Mesodermal cell (in vitro differentiated cells): ENCODE results near the gene DCPS.
"Not testable (repeated sequence)": the region's sequence is repeated elsewhere in the genome, so short reads cannot be mapped to it uniquely, and the experiment has no call there.

Experiments
- H3K27ac ChIP-seq: 2 replicates; pipeline ENCODE4 v1.7.0; 2013; ENCODE audit warnings: mild to moderate bottlenecking, low read depth, low read length, moderate library complexity; ENCODE audit not compliant: severe bottlenecking
- H3K36me3 ChIP-seq: 2 replicates; pipeline ENCODE4 v1.7.1; 2013; ENCODE audit warnings: mild to moderate bottlenecking, low read length, moderate library complexity; ENCODE audit not compliant: control insufficient read depth, insufficient read depth
- H3K4me1 ChIP-seq: one replicate; pipeline ENCODE4 v1.7.1; 2013; ENCODE audit warnings: mild to moderate bottlenecking, low read length; ENCODE audit not compliant: insufficient read depth, control insufficient read depth, poor library complexity, severe bottlenecking
- H3K4me3 ChIP-seq: 2 replicates; pipeline ENCODE4 v1.7.0; 2013; ENCODE audit warnings: low read length, control low read depth, mild to moderate bottlenecking; ENCODE audit not compliant: insufficient read depth, poor library complexity, severe bottlenecking; ENCODE audit errors: extremely low read depth
- H3K9me3 ChIP-seq: 2 replicates; pipeline ENCODE4 v1.7.1; 2013; ENCODE audit warnings: mild to moderate bottlenecking, low read length, moderate library complexity; ENCODE audit not compliant: control insufficient read depth
- WGBS, 2 experiments: methylation state at CpG; one replicate each; pipeline ENCODE4 v1.1.5; 2013; ENCODE audit warnings: missing lambda C conversion rate in 2 of 2; ENCODE audit not compliant: insufficient coverage in 2 of 2; 5-methylcytosine and 5-hydroxymethylcytosine counted together

Gene DCPS

DNA sequence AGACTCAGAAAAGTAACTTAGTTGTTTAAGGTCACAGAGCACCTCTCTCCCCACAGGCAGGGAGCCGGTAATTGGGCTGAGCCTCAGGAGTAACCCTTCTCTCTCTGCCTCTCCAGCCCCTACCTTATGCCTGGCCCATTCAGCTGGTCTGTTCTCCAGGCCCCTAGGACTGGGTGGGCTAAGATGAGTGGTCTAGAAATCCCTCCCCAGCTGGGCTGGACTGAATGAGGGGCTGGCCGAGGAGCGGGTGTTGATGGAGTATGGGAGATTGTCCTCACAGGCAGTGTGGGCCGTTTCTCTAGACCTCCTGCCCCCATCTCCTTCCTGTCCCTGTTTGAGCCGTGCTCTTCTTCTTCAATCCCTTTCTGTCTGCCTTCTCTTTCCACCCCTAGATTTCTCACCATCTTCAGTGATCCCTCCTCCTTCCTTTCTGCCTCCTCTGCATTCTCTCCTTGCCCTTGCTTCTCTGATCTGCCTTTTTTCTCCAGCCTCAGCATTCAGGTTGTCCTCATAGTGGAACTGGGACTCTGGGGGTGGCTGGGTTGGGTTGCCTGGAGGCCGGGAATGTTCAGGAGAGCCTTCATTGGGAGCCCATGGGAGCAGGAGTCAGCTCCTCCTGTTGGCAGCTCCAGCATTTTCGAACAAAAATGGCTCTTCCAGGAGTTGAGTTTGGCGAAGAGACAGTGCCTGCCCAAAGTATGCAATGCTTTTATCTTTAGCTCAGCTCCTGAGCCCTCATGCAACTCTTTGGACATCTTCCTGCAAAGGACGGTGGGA is 59.2 kb downstream of the DCPS start:
- Histone ChIP-seq H3K9me3 (no peaks in the 10 kb centered on the region), H3K4me3 (no peak overlapping the region), H3K27ac (no peak overlapping the region), H3K36me3 (peaks cover 2% of the 10 kb centered on the region), H3K4me1 (no peaks in the 10 kb centered on the region)
- WGBS, 2 experiments, result 91 to 95% methylated on average over 5 to 6 of the region's 9 CpGs

DNA sequence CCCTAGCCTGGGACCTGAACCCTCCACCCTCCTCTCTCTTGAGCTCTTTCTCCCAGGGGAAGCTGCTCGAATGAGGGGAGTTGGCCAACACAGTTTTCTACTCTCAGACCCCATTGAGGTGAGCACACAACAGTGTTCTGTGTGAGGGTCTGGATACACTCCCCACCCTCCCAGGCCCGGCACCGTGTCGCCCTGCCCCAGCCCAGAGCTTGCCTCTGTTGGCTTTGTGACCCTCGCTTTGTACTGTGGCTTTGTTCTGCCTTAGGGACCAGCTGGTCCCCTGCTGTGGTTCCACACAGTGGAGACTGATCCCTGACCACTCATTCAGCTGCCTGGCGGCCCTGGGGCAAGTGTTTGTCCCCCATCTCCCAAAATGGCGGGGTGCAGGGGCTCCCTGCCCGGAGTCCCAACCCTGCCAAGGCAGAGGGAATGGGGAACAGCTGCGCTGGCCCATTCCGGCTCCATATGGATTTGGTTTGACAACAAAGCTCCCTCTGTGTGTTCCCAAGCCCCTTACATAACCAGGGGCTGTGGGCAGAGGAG is 59.9 kb downstream of the DCPS start:
- peaks cover 3% of the 10 kb centered on the region for H3K4me1 ChIP-seq
- WGBS, 2 experiments, result 78 to 82% methylated on average over 5 of the region's 10 CpGs
- H3K27ac ChIP-seq, result no peak overlapping the region

DNA sequence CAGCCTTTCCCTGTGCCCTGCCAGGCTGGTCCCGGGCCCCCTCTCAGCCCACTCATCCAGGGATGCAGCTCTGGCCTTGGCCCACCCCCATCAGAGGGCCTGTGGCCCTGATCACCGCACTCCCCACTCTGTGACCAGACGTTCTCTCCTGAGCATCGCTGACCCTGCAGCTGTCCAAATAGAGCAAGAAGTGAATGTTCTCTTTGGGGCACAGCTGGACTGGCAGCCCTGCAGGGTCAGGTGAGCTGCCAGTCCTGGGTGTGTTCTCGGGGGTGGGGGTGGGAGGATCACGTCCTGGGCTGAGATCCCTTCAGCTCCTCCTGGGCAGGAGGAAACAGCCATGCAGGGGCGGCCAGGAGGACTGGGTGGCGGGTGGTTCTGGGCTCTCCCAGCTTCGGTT is 60.9 kb downstream of the DCPS start:
- H3K9me3 ChIP-seq, H3K4me3 ChIP-seq, H3K36me3 ChIP-seq, H3K27ac ChIP-seq, H3K4me1 ChIP-seq: not testable (repeated sequence)
- WGBS, 2 experiments, result 86 to 100% methylated on average over 1 of the region's 9 CpGs

More for the DNA sequence above, 59.9 kb downstream of the DCPS start:
- Histone ChIP-seq H3K9me3 (no peaks in the 10 kb centered on the region), H3K4me3 (no peak overlapping the region), H3K36me3 (peaks cover 2% of the 10 kb centered on the region)

DNA sequence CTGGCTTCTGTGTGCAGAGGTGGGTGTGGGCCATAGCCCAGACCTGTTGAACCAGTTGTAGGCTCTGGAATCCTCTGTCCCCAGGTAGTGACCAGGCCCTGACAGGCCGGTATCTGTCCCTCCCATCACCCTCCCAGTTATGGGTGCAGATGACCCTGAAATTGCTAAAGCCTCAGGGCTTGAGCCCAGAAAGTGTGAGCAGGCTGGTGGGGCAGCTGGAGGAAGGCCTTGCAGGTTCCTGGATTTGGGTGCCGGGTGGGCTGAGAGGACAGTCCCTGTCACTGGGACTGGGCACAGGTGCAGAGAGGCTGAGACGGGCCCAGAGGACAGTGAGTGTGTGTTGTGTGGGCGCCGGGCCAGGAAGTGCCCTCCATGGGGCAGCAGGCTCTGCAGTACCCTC is 61.6 kb downstream of the DCPS start:
- H3K27ac ChIP-seq, H3K4me3 ChIP-seq, H3K4me1 ChIP-seq, H3K9me3 ChIP-seq, H3K36me3 ChIP-seq: not testable (repeated sequence)
- WGBS, 2 experiments, result 100% methylated on average over 1 of the region's 5 CpGs; no CpG with 5 or more reads in 1 of the 2 experiments

DNA sequence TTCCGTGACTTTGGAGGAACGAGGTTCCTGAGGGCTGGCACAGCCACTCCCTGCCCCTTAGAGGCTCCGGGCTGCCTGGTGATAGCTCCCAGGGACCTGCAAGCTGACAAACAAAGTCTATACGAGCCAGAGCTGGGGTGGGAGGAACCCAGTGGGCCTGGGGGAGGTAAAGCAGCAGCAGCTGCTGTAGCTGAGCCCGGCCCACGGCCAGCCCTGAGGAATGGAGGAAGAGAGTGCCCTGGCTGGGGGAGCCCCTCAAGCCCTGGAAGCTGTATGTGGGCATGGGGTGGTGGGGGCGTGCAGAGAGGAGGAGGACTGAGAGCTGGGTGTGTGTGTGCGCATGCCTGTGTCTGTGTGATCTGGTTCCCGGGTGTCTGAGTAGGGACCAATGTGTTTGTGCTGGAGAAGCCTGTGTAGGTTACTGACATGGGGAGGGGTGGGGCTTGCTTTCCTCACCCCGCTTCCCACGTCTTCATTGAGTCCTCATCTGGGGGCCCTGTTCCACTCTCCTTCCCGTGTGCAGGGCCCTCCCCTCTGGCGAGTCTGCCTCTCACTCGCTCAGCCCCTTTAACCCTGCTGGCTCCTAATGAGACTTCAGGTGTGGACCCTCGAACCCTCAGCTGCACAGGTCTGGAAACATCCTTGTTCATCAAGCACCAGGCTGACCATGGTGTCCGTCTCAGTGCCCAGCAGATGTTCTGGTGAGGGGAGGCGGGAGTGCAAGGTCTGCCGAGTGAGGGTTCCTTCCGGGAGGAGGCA is 62.4 kb downstream of the DCPS start:
- H3K27ac ChIP-seq, result no peak overlapping the region
- WGBS, 2 experiments, result 75 to 79% methylated on average over 14 to 16 of the region's 19 CpGs
- peaks cover 3% of the 10 kb centered on the region for H3K4me1 ChIP-seq
- no peaks in the 10 kb centered on the region for H3K9me3 ChIP-seq
- H3K4me3 ChIP-seq, result no peak overlapping the region
- peaks cover 2% of the 10 kb centered on the region for H3K36me3 ChIP-seq

DNA sequence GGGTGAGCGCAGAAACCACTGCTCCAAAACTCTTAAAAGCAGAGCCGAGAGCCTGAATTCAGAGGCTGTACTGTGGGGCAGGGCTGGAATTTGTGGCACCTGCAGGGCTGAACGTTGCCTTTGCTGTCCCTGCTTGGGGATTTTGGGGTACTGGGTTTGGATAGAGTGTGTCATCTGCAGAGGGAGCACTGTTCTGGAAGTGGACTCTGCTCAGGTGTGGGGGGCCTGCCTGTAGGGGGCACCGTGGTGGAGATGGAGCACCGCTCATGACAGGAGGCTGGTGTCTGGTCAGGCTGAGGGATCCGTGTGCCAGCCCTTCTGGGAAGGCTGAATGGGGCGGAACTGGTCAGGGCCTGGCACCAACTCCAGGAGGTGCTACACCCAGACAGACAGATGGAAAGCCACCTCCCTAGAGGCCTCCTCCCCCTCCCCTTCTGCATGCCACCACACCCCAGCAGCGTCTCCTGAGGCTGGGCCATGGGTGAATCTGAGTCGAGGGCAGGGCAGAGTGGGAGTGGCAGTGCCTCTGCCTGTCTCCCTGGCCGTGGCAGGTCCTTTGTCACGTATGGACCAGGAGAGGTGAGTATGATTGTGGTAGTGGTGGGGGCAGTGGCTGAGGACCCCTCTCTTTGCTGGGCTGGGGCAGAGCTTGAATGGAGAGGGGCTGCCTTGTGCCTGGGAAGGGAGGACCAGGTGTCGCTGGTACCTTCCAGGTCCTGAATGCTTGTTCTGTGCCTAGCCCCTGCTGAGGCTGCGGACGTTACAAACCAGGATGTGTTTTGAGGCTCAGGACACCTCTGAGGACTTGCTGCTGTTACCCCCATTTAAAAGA is 63.2 kb downstream of the DCPS start:
- H3K9me3 ChIP-seq, H3K36me3 ChIP-seq, H3K4me3 ChIP-seq, H3K27ac ChIP-seq, H3K4me1 ChIP-seq: not testable (repeated sequence)
- WGBS, 2 experiments, result 79 to 82% methylated on average over 8 to 11 of the region's 14 CpGs

DNA sequence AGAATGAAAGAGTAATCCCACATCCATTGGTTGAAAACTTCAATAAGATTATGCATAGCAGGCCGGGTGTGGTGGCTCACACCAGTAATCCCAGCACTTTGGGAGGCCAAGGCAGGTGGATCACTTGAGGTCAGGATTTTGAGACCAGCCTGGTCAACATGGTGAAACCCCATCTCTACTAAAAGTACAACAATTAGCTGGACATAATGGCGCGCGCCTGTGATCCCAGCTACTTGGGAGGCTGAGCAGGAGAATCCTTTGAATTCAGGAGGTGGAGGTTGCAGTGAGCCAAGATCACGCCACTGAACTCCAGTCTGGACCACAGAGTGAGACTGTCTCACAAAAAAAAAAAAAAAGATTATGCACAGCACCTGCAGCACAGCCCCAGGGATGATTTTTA is 63.9 kb downstream of the DCPS start:
- H3K4me1 ChIP-seq, H3K9me3 ChIP-seq, H3K27ac ChIP-seq, H3K4me3 ChIP-seq, H3K36me3 ChIP-seq: not testable (repeated sequence)
- 98% methylated on average over 4 of the region's 5 CpGs for WGBS, 2 experiments

DNA sequence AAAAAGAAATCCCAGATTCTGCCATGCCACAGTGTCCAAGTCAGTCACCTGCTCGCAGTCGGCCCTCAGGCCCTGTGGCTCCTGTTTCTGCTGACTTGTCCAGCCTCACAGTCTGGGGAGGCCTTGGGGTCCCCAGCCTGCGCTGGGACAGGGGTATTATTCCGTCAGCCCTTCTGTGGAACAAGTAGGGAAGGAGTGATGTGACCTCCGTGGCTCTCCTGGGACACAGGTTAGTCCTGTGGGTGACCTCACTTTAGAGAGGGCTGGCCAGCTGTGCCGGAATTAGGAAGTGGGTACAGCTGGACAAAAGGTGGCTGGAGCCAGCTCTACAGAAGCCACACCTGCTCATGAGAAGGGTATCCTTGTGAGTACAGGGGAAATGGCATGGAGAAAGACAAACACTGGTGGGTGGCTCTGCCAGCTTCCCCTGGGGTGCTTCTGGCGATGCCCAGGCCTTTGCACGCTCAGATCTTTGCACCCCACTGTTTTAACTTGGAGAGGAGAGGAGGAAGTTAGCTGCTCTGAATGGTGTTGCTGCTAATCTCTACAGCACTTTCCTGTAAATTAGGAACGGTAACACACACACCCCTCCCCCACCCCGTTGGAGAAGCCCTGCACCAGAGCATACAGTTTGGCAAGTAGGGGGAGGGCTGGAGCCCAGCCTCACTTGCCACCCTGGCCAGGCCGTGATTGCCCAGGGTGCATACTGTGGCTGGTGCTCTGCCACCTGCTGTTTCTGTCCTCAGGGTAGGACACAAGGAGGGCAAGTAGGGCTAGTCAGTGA is 64.7 kb downstream of the DCPS start:
- WGBS, 2 experiments, result 80 to 91% methylated on average over 1 to 4 of the region's 11 CpGs
- H3K27ac ChIP-seq, H3K36me3 ChIP-seq, H3K9me3 ChIP-seq, H3K4me3 ChIP-seq, H3K4me1 ChIP-seq: not testable (repeated sequence)

DNA sequence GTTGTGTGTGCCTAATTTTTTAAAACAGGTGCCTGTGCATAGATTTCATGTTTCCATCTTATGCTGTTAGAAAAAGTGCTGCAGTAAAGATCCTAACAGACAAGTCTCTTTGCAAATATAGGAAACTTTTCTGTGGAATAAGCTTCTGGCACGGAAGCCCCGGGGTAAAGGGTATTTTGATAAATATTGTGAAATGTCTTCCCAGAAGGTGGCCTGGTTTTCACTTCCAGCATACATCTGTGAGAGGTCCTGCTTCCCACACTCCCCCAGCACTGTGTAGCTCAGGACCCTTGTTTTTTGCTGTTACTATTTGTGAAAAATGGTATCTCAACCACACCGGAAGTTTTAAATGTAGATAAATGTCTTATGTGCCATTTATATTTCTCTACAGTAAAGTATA is 66.2 kb downstream of the DCPS start:
- WGBS, 2 experiments, result no CpG with 5 or more reads among the region's 3 CpGs
- Histone ChIP-seq H3K4me1 (peaks cover 8% of the 10 kb centered on the region), H3K4me3 (no peak overlapping the region), H3K27ac (no peak overlapping the region), H3K36me3 (peaks cover 2% of the 10 kb centered on the region), H3K9me3 (no peaks in the 10 kb centered on the region)

DNA sequence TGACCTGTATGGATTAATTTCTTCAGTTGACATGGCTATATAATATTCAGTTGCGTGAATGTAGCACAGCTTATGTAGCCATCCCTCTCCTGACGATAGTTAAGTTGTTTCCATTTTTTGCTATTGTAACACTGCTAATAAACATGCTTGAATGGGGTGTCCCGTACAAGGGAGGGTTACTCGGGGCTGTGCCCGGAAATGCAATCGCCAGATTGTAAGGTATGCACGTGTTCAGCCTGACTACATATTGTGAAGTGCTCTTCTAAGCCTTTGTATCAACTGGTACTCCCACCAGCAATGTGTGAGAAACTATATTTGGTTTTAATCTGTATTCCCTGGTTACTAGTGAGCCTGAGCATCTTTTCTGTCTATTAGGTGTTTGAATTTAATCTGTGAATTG is 67.7 kb downstream of the DCPS start:
- no peak overlapping the region for H3K27ac ChIP-seq
- H3K36me3 ChIP-seq, result peaks cover 2% of the 10 kb centered on the region
- no peaks in the 10 kb centered on the region for H3K9me3 ChIP-seq
- H3K4me1 ChIP-seq, result peaks cover 8% of the 10 kb centered on the region
- no peak overlapping the region for H3K4me3 ChIP-seq
- WGBS, 2 experiments, result 91 to 93% methylated on average over 4 to 5 of the region's 7 CpGs
